GM10847 (cell line): Measurements from ENCODE around the gene COL17A1.

ENCODE experiments used
- POLR2A ChIP-seq: IDR thresholded peaks from 2 replicates; pipeline ENCODE4 v1.6.1; 2011; ENCODE audit not compliant: insufficient read length; ENCODE audit errors: extremely low read depth

The COL17A1 gene

DNA sequence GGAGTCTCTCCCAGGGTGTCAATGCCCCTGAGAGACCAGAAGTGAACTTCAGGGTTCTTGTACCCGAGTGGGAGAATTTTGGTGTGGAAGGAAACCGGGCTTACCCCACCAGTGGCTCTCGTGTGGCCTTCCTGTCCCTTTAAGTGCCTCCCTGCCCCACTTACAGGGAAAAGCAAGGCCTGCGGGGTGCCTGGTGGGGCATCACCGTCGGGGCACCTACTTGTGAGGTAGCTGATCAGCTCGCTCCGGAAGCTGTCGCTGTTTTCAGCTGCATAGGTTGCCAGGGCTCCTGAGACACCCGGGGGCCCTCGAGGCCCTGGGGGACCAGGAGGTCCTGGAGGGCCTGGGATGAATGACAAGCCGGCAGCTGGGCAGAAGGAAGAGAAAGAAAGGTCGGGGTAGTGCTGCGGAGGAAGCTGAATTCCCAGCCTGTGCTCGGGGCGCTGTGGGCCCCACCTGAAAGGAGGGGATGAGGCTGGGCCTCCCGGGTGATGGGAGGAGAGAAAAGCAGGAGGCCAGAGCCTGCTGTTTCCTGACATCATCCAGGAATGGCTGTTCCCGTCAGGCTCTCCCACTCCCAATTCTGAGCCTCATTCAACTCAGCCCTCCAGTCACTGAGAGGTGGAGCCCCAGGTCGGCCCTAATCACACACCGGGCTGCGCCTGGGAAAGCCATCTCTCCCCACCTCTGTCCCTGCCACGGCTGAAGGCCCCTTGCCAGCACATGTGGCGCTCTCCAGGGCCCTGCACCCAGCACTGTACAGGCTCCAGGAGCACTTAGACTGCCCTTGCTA is 51.1 kb downstream of the COL17A1 start:
- TF ChIP-seq POLR2A: no peak

DNA sequence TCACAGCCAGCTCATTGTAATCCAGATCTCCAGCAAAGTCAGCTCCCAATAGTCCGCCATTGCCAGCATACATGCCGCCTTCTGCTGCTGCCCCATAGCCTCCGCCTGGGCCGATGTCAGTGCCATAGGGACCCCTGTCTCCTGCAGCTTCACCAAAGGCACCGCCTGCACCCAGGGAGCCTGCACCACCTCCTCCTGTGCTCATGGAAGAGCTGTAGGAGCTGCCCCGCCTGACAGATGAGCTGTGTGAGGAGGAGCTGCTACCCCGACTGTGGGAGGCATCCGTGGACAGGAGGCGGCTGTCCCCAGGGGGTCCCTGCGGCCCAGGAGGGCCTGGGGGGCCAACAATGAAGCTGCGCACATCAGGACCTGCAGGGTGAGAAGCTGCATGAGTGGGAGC is 51.7 kb downstream of the COL17A1 start:
- no peak for TF ChIP-seq POLR2A

DNA sequence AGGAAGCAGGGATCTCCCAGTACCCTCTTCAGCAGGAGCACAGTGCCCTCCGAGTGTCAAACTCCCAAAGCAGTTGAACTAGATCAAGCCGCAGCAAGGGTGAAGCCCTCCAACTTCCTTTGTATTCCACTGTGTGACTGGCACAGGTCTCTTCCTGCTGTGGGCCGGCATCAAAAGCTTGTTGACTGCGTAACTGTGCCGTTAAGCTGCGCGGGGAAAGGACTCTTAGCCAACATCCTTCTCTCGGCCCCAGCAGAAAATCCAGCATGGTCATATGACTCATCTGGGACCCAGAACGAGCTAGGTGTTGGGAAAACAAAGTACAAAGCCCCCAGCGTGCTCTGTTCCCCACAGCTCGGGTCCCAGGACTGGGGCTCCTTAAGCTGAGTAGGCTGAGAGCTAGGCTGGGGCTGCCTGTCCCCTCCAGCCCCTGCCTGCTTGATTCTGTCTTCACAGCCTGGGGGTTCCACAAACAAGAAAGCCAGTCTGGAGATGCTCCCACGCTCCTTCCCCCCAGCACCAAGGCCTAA is 52.2 kb downstream of the COL17A1 start:
- TF ChIP-seq POLR2A: no peak

DNA sequence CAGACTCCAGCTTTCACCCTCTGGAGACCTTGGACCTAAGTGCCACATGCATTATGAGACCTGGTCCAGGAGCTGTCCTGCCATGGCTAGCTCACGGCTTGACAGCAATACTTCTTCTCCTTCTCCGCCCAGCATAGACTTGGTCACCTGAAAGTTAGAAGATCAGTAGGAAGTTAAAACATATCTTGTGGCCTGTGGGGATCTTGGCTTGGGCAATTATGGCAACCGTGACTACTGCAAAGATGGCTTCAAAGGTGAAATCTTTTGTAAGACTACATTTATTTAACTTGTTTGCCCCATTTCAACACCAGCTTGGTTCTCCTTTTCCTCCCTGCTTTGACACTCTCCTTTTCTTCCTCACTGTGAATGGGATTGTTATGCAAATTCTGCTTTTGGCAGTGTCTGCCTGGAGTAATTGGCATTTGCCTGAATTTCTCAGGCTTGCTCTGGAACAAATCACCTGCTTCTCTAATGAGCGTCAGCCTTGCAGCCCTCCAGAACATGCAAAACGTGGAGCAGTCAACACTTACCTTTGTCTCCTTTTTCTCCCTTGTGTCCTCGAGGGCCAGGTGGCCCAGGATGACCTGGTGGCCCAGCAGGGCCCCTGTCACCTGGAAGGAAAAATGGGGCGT is 53.4 kb downstream of the COL17A1 start:
- no peak for TF ChIP-seq POLR2A

DNA sequence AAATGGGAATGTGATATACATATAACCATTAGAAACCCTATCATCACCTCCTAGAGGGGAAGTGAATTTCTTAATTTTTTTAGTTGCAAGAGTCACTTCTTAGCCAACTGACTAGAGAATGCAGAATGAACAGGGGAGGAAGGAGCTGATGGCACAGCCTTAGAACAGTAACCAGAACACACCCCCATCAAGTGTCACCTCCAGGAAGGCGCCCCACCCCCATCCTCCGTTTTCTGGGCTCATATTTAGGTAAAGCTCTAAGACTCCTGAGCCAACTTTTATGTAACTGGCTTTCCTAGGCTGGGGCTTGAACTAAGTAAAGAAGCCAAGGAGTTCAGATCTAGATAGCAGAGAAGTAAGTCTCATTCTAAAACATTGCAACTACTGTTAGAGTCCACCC is 54.0 kb downstream of the COL17A1 start:
- TF ChIP-seq POLR2A: no peak

DNA sequence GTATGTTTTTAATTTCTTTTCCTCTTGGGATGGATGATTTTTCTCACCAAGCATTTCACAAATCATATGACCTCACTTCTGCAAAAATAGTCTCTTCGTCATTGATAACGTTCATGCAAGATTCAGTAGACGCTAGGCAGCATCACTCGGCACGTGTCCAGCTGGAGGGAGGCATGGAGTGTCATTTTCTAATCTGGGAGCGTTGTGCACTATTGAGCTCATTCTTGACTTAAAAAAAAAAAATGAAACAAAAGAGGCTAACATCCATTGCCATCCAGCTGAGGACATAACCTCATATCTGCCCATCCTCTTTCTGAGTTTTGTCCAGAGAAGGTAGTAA is 56.2 kb downstream of the COL17A1 start:
- no peak for TF ChIP-seq POLR2A

DNA sequence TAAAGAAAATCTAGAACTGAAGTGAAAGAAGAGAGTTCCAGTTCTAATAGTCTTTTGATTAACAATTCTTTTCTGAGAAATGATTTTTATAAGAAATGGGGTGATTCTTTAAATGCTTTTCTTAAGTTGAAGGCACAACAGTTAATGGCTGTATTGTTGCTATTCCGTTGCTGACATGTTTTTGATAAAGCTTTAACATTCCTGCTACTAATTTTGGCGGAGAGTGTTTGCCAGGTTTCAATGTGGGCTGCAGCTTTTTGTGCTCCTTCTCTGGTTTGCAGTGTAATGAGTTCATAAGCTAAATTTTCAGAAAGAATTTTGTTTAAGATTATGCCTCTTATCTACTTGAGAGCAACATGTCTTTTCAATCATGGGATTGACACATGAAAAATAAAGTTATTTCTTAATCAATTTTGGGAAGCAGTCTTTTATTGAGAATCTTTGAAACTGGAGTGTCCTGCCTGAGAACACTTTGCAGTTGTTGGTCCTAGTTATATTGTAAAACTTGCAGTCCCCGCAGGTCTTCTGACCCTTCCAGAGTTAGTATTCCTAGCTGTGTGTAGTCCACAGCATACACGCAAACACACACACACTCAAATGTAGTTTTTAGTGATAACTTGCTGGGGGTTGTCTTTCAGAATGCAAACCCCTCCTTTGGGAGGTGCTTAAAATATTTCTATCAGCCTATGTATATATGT is 56.7 kb downstream of the COL17A1 start:
- TF ChIP-seq POLR2A: no peak

DNA sequence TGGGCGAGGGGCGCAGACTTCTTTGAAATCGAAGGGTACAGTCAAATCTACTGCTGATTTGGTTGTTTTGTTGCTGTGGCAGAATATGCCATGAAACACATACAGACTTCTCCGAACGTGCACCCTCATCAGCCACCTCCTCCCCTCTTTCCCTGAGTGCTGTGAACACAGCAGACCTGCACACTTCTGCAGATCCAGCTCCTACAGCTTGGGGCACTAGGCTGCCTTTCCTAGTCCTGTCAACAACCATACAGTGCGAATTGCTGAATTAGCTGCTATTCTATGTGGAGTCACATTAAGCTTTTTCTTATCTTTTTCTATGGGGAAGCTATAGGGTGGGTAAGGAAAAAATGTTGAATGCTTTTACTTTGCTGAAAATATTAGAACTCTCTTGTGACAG is 57.5 kb downstream of the COL17A1 start:
- no peak for TF ChIP-seq POLR2A

DNA sequence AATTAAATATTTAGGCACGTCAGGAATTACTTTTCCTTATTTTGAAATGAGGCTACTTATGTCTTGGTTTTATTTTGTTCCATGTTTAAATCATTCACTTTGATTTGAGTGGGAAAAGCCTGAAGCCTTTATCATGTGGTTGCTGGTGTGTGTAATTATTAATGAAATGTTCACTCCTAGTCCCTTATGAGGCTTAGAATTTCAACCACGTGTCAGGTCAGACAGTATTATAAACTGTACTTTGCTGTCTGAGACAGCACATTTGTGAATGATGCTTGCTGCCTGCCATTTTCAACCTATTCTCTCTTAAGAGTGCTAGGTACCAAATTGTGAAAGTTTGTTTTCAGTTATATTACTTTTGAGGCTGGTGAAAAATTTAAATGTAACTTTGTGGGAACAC is 58.9 kb downstream of the COL17A1 start:
- TF ChIP-seq POLR2A: no peak

DNA sequence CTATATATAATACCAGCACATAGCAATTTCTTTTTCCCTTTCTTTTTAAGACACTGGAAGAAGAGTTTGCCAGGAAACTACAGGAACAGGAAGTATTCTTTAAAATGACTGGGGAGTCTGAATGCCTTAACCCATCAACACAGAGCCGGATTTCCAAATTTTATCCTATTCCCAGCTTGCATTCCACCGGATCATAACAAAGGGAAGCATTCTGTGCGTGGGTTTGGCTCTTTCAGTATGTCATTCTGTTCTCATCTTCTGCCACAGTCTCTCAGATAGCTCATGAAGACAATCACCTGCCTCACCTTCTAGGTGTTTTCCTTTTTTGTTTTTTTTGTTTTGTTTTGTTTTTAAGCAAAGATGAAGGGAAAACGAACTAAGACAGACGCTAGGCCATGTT is 60.2 kb downstream of the COL17A1 start:
- no peak for TF ChIP-seq POLR2A

DNA sequence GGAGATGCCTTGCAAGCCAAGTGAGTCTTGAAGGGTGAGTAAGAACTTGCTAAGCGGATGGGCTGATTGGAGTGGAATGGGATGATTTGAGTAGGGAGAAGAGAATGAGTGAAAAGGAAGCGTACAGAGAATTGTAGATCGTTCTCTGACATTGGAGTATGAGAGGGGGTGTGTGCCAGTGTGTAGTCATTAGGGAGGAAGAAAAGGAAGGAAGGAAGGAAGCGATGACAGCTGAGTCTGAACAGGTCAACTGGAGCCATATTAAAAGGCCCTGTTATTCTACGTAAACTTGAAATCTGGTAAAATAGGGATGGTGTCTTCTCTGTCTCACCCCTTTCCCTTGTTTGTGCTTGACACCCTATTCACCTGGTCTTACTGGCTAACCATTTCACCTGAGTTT is 63.7 kb downstream of the COL17A1 start:
- TF ChIP-seq POLR2A: no peak

DNA sequence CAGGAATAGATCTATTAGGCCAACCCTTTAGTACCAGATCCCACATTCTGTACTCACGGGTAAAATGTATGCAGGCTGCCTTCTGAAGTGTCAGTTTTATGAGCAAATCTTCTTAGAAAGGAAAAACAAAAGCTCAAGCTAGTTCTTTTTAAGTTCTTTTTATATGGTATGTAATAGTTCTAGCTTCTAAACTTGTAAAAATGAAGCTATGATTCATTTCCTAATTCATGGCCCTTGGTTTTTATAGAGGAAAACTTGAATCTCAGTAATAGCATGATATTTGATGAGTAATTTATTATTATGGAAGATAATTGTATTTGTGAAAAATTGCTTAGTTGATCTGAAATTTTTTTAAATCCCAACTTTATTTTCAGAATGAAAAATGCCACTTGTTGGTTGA is 64.4 kb downstream of the COL17A1 start:
- TF ChIP-seq POLR2A: no peak

DNA sequence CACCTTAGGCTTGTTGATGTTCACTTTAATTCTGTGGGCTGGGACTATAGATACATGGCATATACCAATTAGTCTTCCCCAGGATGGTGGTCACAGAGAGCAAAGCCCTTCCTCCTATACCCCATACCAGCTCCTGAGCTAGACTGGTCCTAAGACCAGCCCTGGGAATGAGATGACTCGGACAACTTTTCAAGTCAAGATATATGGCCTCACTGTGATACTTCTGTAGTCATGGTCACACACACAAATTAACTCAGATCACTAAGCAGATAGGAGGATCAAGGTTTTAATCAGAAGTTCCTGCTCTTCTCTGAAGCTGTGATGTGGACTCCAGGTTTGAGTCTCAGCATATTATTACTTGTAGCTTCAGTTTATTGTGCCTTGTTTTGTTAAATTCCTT is 65.7 kb downstream of the COL17A1 start:
- TF ChIP-seq POLR2A: no peak

DNA sequence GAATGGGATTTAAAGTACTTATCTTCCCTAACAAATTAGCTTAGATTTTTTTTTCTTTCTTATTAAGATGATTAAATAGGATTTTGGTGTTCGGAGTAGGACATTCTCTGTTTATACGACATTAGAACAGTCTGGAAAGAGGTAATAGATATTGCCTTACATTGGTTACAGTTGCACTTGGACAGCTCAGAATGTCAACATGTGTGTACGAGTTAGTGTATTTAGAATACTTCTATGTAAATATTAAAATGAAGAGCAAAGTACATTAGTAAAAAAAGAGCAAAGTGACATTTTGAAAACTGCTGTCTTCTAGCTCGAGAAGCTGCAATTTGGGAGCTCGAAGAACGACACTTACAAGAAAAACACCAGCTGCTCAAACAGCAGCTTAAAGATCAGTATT is 67.2 kb downstream of the COL17A1 start:
- TF ChIP-seq POLR2A: no peak

DNA sequence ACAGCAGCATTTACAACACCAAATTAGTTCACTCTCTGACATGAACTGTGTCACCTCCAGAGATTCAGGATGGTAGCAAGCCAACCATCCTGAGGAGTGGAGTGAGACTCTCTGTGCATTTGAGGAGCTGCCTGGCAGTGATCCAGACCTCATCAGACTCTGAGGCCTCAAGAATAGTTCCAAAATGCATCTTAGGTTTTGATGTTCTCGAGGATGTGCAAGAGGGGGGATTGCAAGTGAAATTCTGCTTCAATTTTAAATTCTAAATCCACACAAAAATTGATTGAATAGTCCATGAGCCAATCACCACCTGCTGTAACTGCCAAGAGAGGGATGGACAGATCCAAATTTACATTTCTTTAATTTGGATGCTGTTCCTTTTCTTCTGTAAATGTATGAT is 69.0 kb downstream of the COL17A1 start:
- no peak for TF ChIP-seq POLR2A

DNA sequence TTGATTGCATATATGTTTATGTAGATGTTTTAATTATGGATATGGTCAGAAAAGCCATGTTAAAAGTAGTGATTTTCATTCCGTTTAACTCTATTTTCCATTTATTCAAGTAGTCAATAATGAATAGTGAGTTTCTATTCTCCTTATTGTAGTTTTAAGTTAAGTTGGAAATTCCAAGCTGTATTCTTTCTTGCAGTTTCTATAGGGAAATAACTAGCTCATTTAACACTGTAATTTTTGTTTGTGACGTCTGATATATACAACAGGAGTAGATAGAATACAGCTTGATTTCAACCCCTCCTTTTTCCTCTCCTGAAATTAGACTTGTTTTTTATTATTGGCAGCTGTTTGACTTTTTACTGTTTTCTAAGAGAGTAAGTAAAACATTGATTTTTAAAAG is 71.5 kb downstream of the COL17A1 start:
- TF ChIP-seq POLR2A: no peak
